HepG2 (cell line): ENCODE measurements around the gene ACYP2. TPM values are rescaled to one million over a fixed set of nuclear protein-coding genes. Genes with fewer than 3 reads are reported as not detected.

Source experiments
- AGO2 ChIP-seq: fragments of 200-400 bp; formaldehyde crosslinking; optimal IDR thresholded peaks from 2 replicates; pipeline ENCODE3; 2017; ENCODE audit warnings: mild to moderate bottlenecking, low read depth, low read length, moderate library complexity
- FIP1L1 ChIP-seq: fragments of 200-400 bp; formaldehyde crosslinking; IDR thresholded peaks from 2 replicates; pipeline ENCODE4 v1.6.1; 2018; ENCODE audit warnings: low read depth, mild to moderate bottlenecking, low read length, moderate library complexity, borderline replicate concordance; ENCODE audit not compliant: insufficient read depth
- NPAS2 ChIP-seq: sonication (generic); formaldehyde crosslinking; IDR thresholded peaks from 2 replicates; pipeline ENCODE4 v1.8.0; 2022; ENCODE audit warnings: mild to moderate bottlenecking, missing genetic modification reagents, borderline replicate concordance
- NR2F6 ChIP-seq, 2 experiments: IDR thresholded peaks; 2 replicates each; pipeline ENCODE4 v1.6.1; 2016; ENCODE audit warnings: antibody characterized with exemption in 1 of 2, mild to moderate bottlenecking in 1 of 2
- PBX3 ChIP-seq: sonication (generic); formaldehyde crosslinking; IDR thresholded peaks from 2 replicates; pipeline ENCODE4 v1.8.1; 2023; ENCODE audit warnings: missing genetic modification reagents, inconsistent platforms, borderline replicate concordance
- SP1 ChIP-seq, 2 experiments: fragments of 450-650 bp in 1 of 2; sonication (generic) in 1 of 2; formaldehyde crosslinking in 1 of 2; IDR thresholded peaks; 2 replicates each; pipeline versions ENCODE4 v1.4.0 to v1.6.1; 2016 to 2020; ENCODE audit warnings: missing genetic modification reagents in 1 of 2
- TFDP1 ChIP-seq: IDR thresholded peaks from 2 replicates; pipeline ENCODE4 v1.6.1; 2016; ENCODE audit warnings: missing compliant biosample characterization, missing genetic modification reagents, borderline replicate concordance
- ZFP37 ChIP-seq: sonication (generic); formaldehyde crosslinking; IDR thresholded peaks from 2 replicates; pipeline ENCODE4 v1.4.0; 2020; ENCODE audit warnings: missing genetic modification reagents, borderline replicate concordance
- ZHX1 ChIP-seq: sonication (generic); formaldehyde crosslinking; IDR thresholded peaks from 2 replicates; pipeline ENCODE4 v1.8.1; 2022; ENCODE audit warnings: low read depth, mild to moderate bottlenecking, missing genetic modification reagents
- ZNF143 ChIP-seq: sonication (generic); formaldehyde crosslinking; IDR thresholded peaks from 2 replicates; pipeline ENCODE4 v1.4.0; 2020; ENCODE audit warnings: missing genetic modification reagents
- ZNF234 ChIP-seq: sonication (generic); formaldehyde crosslinking; conservative IDR thresholded peaks from 2 replicates; pipeline ENCODE4 v1.5.1; 2020; ENCODE audit warnings: mild to moderate bottlenecking, missing genetic modification reagents
- ZNF3 ChIP-seq: IDR thresholded peaks from 2 replicates; pipeline ENCODE4 v1.7.0; 2017; ENCODE audit warnings: inconsistent platforms
- ZNF44 ChIP-seq: sonication (generic); formaldehyde crosslinking; IDR thresholded peaks from 2 replicates; pipeline ENCODE4 v1.5.1; 2020; ENCODE audit warnings: mild to moderate bottlenecking, missing genetic modification reagents
- ZNF570 ChIP-seq: sonication (generic); formaldehyde crosslinking; IDR thresholded peaks from 2 replicates; pipeline ENCODE4 v1.4.0; 2020; ENCODE audit warnings: mild to moderate bottlenecking, missing genetic modification reagents, borderline replicate concordance
- ZNF580 ChIP-seq: IDR thresholded peaks from 2 replicates; pipeline ENCODE4 v1.6.1; 2016; ENCODE audit warnings: low read depth, borderline replicate concordance
- ZNF597 ChIP-seq: sonication (generic); formaldehyde crosslinking; IDR thresholded peaks from 2 replicates; pipeline ENCODE4 v1.5.0; 2020; ENCODE audit warnings: missing genetic modification reagents
- ZNF616 ChIP-seq: sonication (generic); formaldehyde crosslinking; IDR thresholded peaks from 2 replicates; pipeline ENCODE4 v1.5.0; 2020; ENCODE audit warnings: low read depth, mild to moderate bottlenecking, missing genetic modification reagents
- ZNF883 ChIP-seq: sonication (generic); formaldehyde crosslinking; IDR thresholded peaks from 2 replicates; pipeline ENCODE4 v1.5.1; 2020; ENCODE audit warnings: mild to moderate bottlenecking, missing genetic modification reagents; ENCODE audit errors: not compliant biosample characterization
- ZUFSP ChIP-seq: sonication (generic); formaldehyde crosslinking; IDR thresholded peaks from 2 replicates; pipeline ENCODE4 v1.9.0; 2021; ENCODE audit warnings: missing genetic modification reagents, mild to moderate bottlenecking, borderline replicate concordance
- polyA plus RNA-seq, 8 experiments: library from polyadenylated mRNA; depleted of rRNA in 3 of 8; stranded (reverse) in 7 of 8; unstranded in 1 of 8; fragments of >200 nt; fragmentation: Illumina TruSeq in 4 of 8; extraction: Trizol in 4 of 8; gene quantifications; 2 replicates each; pipeline versions ENCODE4 v1.2.1 to v1.2.3, GENCODE V29; 2011 to 2016; ENCODE audit warnings: low read depth in 4 of 8, missing spikeins in 1 of 8, mixed read lengths in 1 of 8; ENCODE audit not compliant: insufficient read depth in 1 of 8
- total RNA-seq, 5 experiments: library from RNA; depleted of rRNA; stranded (reverse); fragments of >200 nt; fragmentation: Illumina TruSeq; extraction: Trizol; gene quantifications; 2 replicates each; pipeline ENCODE4 v1.2.3, GENCODE V29; 2016; ENCODE audit warnings: low read depth in 1 of 5

The ACYP2 gene
- total and polyA plus RNA-seq, 2 of the 13 experiments (the other 11 are each of a cell fraction or from before 2014, with no cell fraction given) = 12.3 to 12.7 TPM

- TF ChIP-seq FIP1L1 (0 out of 2 replicates have a peak, but pooled peaks have one; percentile 40), ZNF580 (CRISPR knock-in tag) (peak; percentile 91; the same call in 1 of the 2 replicates), PBX3 (CRISPR knock-in tag) (peak; percentile 83; the same call in 1 of the 2 replicates), ZNF616 (CRISPR knock-in tag) (peak; percentile 94), ZNF3 (0 out of 2 replicates have a peak, but pooled peaks have one; percentile 18), ZNF570 (CRISPR knock-in tag) (peak; percentile 85; the same call in 1 of the 2 replicates), ZHX1 (CRISPR knock-in tag) (peak; percentile 60; the same call in 1 of the 2 replicates), SP1 (IDR thresholded peaks at IDR 0.05) (no peak), SP1 (CRISPR knock-in tag; IDR thresholded peaks at IDR 0.05) (peak; percentile 58), ZNF44 (CRISPR knock-in tag) (peak; percentile 95), NPAS2 (CRISPR knock-in tag) (no peak), ZUFSP (CRISPR knock-in tag) (no peak), ZFP37 (peak; percentile 67), AGO2 (peak; percentile 81), ZNF597 (no peak), ZNF234 (no peak), TFDP1 (CRISPR knock-in tag) (peak; percentile 96), ZNF883 (CRISPR knock-in tag) (peak; percentile 95), ZNF143 (CRISPR knock-in tag) (no peak), NR2F6 (IDR thresholded peaks at IDR 0.05) (no peak), NR2F6 (CRISPR knock-in tag; IDR thresholded peaks at IDR 0.05) (peak; percentile 47; the same call in 1 of the 2 replicates)
Observed at GRCh38 chr2:54330162-54330925, 214.9 kb downstream of the ACYP2 start (continued).
